Stomach (tissue), 9 donors: ENCODE measurements around the gene RTCA. TPM values are rescaled to one million over a fixed set of nuclear protein-coding genes. Genes with fewer than 3 reads are reported as not detected.

Source experiments
- DNase-seq, 2 donors: peaks; one replicate each; pipeline versions ENCODE4 v3.0.0 to v3.0.0-alpha.2; 2013 to 2019
- H3K27ac ChIP-seq, 5 donors: fragments of 200-600 bp in 4 of 5; sonication (generic) in 4 of 5; one replicate each; pipeline ENCODE4 v1.5.1; 2013 to 2019; ENCODE audit warnings: mild to moderate bottlenecking in 1 of 5, moderate library complexity in 1 of 5
- H3K27me3 ChIP-seq, 3 donors: fragments of 200-600 bp; sonication (generic); one replicate each; pipeline ENCODE4 v1.5.1; 2017 to 2019; ENCODE audit warnings: mixed run types in 1 of 3
- H3K36me3 ChIP-seq, 4 donors: fragments of 200-600 bp; sonication (generic); 1 replicate in 3 of 4; 2 replicates in 1 of 4; pipeline ENCODE4 v1.5.1; 2016 to 2019
- H3K4me1 ChIP-seq, 4 donors: fragments of 200-600 bp; sonication (generic); one replicate each; pipeline ENCODE4 v1.5.1; 2016 to 2019
- H3K4me3 ChIP-seq, 4 donors: fragments of 200-600 bp; sonication (generic) in 3 of 4; one replicate each; pipeline ENCODE4 v1.5.1; 2016 to 2019; ENCODE audit warnings: mild to moderate bottlenecking in 1 of 4
- H3K9me3 ChIP-seq, 4 donors: fragments of 200-600 bp; sonication (generic); one replicate each; pipeline ENCODE4 v1.5.1; 2016 to 2019
- CTCF ChIP-seq, 7 experiments: fragments of 450-650 bp in 4 of 7; fragments of 200-600 bp in 3 of 7; sonication (generic) in 3 of 7; IDR thresholded peaks; one replicate each; pipeline ENCODE4 v1.5.1; 2016 to 2019; ENCODE audit warnings: antibody characterized with exemption in 7 of 7, control low read depth in 2 of 7, mild to moderate bottlenecking in 1 of 7
- EP300 ChIP-seq: sonication (generic); formaldehyde crosslinking; IDR thresholded peaks from one replicate; pipeline ENCODE4 v1.6.1; 2017; ENCODE audit warnings: antibody characterized with exemption
- POLR2A ChIP-seq, 4 donors: fragments of 450-650 bp; IDR thresholded peaks; one replicate each; pipeline ENCODE4 v1.6.1; 2016; ENCODE audit warnings: antibody characterized with exemption in 4 of 4, control low read depth in 2 of 4, mild to moderate bottlenecking in 1 of 4, moderate library complexity in 1 of 4
- POLR2AphosphoS5 ChIP-seq, 3 donors: sonication (generic); formaldehyde crosslinking; IDR thresholded peaks; one replicate each; pipeline ENCODE4 v1.6.1; 2016; ENCODE audit warnings: antibody characterized with exemption in 3 of 3
- WGBS, 5 donors: extraction: QIAGEN DNeasy Blood & Tissue Kit in 3 of 5; methylation state at CpG; one replicate each; pipeline versions ENCODE4 v1.1.5 to v1.1.7; 2013 to 2018; 5-methylcytosine and 5-hydroxymethylcytosine counted together
- intact Hi-C: fragments of 100-400 bp; cut with DNase I; formaldehyde crosslinking; loops from one replicate; pipeline ENCODE4 v1.15.1; 2023; ENCODE audit warnings: low total_unique reads
- polyA plus RNA-seq, 3 donors: library from polyadenylated mRNA; stranded (reverse); fragments of 200-250 nt; gene quantifications; one replicate each; pipeline ENCODE4 v1.2.3, GENCODE V29; 2013
- total RNA-seq, 5 donors: library from RNA; depleted of rRNA; stranded (reverse); fragments of >200 nt; gene quantifications; one replicate each; pipeline versions ENCODE4 v1.1.0 to v1.2.3, GENCODE V29; 2014 to 2016
- donor health status: healthy with polysubstance abuse.
- donor health status: Bipolar disorder and iron deficiency.
- donor health status: healthy.

RTCA gene
- total and polyA plus RNA-seq, 8 donors, result 16.5 to 51.9 (median 22.3) TPM

DNA sequence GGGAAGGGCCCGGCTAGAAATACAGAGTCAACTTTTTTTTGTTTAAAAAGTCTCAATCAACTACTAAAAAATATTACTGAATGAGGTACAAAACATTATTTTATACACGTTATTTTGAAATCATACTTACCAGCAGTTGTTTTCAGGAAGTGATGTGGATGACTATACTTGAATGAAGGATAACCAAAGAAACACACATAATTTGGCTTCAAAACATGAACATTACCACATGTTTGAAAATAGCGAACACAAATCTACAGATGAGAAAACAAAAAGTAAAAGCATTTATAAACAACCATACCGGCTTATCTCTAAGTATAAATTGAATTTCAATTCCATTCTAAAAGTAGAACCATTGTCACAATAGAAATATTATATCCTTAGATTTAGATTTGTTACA, 25.4 kb upstream of the RTCA start:
- intact Hi-C loops, result no loop called here
- TF ChIP-seq EP300 (no peak), POLR2AphosphoS5 (IDR thresholded peaks at IDR 0.05) (no peak), POLR2A (IDR thresholded peaks at IDR 0.05) (no peak), CTCF (IDR thresholded peaks at IDR 0.05) (no peak)

GRCh38 chr1:100246738-100247137, 19.3 kb upstream of the RTCA start:
- Histone ChIP-seq H3K9me3 (no peaks in the 10 kb centered on the region), H3K36me3 (no peaks in the 10 kb centered on the region), H3K27ac (no peak overlapping the region), H3K4me1 (peaks cover 23 to 59% (median 41%) of the 10 kb centered on the region in 4 donors), H3K27me3 (no peaks in the 10 kb centered on the region), H3K4me3 (no peak overlapping the region)
- 52 to 66% (median 58%) methylated on average over 4 of the region's 4 CpGs for WGBS, 5 donors
- intact Hi-C loops, result no loop called here
- DNase-seq, result no peak
- TF ChIP-seq POLR2A (IDR thresholded peaks at IDR 0.05), result no peak
- no peak for TF ChIP-seq EP300
- TF ChIP-seq POLR2AphosphoS5 (IDR thresholded peaks at IDR 0.05), result no peak
- no peak for TF ChIP-seq CTCF (IDR thresholded peaks at IDR 0.05)

More for the DNA sequence above, 25.4 kb upstream of the RTCA start:
- 77 to 84% (median 79%) methylated on average over 4 of the region's 4 CpGs for WGBS, 5 donors
- Histone ChIP-seq H3K27me3 (no peaks in the 10 kb centered on the region), H3K9me3 (no peaks in the 10 kb centered on the region), H3K4me3 (no peak overlapping the region), H3K36me3 (peaks cover 0 to 41% (median 32%) of the 10 kb centered on the region in 4 donors), H3K27ac (no peak overlapping the region), H3K4me1 (peaks cover 0 to 28% (median 9%) of the 10 kb centered on the region in 4 donors)
- no peak for DNase-seq

- WGBS, 5 donors, result 0 to 1% (median 1%) methylated on average over 11 to 12 of the region's 12 CpGs
- intact Hi-C loops, result no loop called here
Observed at GRCh38 chr1:100249155-100249536, 16.9 kb upstream of the RTCA start.

GRCh38 chr1:100249537-100250257, 16.3 kb upstream of the RTCA start, which contains the start of gene DBT:
TSS of gene DBT (minus strand) at chr1:100249834. CDS start at chr1:100249820, 14 bp downstream.
- peak within 1 kb of the TSS; percentile 85 to 89 (median 86) for H3K4me3 ChIP-seq
- H3K9me3 ChIP-seq, result no peaks in the 10 kb centered on the region
- H3K27ac ChIP-seq, result peak within 1 kb of the TSS; percentile 87 to 94 (median 91)
- WGBS, 5 donors, result 0 to 1% (median 1%) methylated on average over 30 to 31 of the region's 31 CpGs
- H3K4me1 ChIP-seq, result peaks cover 23 to 51% (median 38%) of the 10 kb centered on the region in 4 donors
- intact Hi-C loops, result no loop called here
- TF ChIP-seq POLR2A (IDR thresholded peaks at IDR 0.05), result peak in 2 of 4 donors; percentile 73 to 76
- peak; percentile 93 to 96 (median 95) for TF ChIP-seq POLR2AphosphoS5 (IDR thresholded peaks at IDR 0.05)
- TF ChIP-seq CTCF (IDR thresholded peaks at IDR 0.05), result no peak
- H3K27me3 ChIP-seq, result no peaks in the 10 kb centered on the region
- DNase-seq, result peak; percentile 95 to 98
- no peaks in the 10 kb centered on the region for H3K36me3 ChIP-seq

More at GRCh38 chr1:100249155-100249536, 16.9 kb upstream of the RTCA start:
- Histone ChIP-seq H3K9me3 (no peaks in the 10 kb centered on the region), H3K4me3 (peak overlapping the region; percentile 85 to 89 (median 86)), H3K4me1 (peaks cover 23 to 52% (median 39%) of the 10 kb centered on the region in 4 donors), H3K27ac (peak overlapping the region; percentile 87 to 94 (median 91)), H3K27me3 (no peaks in the 10 kb centered on the region), H3K36me3 (no peaks in the 10 kb centered on the region)
- TF ChIP-seq CTCF (IDR thresholded peaks at IDR 0.05) (no peak), POLR2A (IDR thresholded peaks at IDR 0.05) (no peak), EP300 (no peak), POLR2AphosphoS5 (IDR thresholded peaks at IDR 0.05) (no peak)
- DNase-seq, result no peak
